ENCODE data around the gene TMPRSS13. TPM values are rescaled to one million over a fixed set of nuclear protein-coding genes. Genes with fewer than 3 reads are reported as not detected.

The TMPRSS13 gene
- total RNA-seq, 1 donor from 2014 or later: not detected

DNA sequence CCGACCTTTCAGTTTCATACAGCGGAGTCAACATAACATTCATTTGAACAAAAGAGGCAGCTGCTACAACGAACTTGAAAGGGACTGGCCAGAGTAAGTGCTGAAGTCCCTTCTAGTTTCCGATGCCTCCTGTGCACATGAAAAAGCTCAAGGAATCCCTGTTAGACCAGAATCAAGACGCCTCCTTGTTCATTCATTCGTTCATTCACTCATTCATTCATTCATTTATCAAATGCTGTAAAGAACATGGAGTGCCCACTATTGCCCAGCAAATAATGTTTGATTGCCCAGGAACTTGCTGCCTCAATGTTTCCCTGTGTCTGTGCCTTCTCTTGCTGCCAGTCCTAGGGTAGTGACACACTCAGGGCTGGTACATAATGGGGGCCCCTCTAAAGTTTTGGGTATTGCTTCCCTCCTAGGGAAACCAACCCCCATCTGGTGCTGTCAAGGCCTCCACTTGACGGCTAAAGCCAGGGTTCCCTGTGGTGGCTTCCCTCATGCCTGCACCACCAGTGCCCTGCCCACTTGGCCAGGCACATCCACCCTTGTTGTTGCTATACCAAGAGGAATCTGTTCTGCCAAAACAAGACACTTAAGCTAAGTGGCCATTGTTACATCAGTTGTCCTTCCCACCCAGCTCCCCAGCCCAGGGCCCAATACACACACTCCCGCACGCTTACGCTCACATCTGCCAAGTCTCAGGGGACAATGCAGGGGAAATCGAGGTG is 3.8 kb downstream of the TMPRSS13 start:
- no peak overlapping the region for H3K4me3 ChIP-seq
- H3K27me3 ChIP-seq: no peaks in the 10 kb centered on the region
- H3K36me3 ChIP-seq: no peaks in the 10 kb centered on the region
- no peak overlapping the region for H3K27ac ChIP-seq
- H3K9me3 ChIP-seq: no peaks in the 10 kb centered on the region
- TF ChIP-seq, protein P1, sequence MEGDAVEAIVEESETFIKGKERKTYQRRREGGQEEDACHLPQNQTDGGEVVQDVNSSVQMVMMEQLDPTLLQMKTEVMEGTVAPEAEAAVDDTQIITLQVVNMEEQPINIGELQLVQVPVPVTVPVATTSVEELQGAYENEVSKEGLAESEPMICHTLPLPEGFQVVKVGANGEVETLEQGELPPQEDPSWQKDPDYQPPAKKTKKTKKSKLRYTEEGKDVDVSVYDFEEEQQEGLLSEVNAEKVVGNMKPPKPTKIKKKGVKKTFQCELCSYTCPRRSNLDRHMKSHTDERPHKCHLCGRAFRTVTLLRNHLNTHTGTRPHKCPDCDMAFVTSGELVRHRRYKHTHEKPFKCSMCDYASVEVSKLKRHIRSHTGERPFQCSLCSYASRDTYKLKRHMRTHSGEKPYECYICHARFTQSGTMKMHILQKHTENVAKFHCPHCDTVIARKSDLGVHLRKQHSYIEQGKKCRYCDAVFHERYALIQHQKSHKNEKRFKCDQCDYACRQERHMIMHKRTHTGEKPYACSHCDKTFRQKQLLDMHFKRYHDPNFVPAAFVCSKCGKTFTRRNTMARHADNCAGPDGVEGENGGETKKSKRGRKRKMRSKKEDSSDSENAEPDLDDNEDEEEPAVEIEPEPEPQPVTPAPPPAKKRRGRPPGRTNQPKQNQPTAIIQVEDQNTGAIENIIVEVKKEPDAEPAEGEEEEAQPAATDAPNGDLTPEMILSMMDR (IDR thresholded peaks at IDR 0.05): no peak
- no peak for DNase-seq (ENCODE audit: low spot score in 2 of 2)
- no peaks in the 10 kb centered on the region for H3K4me1 ChIP-seq
- intact Hi-C loops (cut with DNase I): no loop called here

DNA sequence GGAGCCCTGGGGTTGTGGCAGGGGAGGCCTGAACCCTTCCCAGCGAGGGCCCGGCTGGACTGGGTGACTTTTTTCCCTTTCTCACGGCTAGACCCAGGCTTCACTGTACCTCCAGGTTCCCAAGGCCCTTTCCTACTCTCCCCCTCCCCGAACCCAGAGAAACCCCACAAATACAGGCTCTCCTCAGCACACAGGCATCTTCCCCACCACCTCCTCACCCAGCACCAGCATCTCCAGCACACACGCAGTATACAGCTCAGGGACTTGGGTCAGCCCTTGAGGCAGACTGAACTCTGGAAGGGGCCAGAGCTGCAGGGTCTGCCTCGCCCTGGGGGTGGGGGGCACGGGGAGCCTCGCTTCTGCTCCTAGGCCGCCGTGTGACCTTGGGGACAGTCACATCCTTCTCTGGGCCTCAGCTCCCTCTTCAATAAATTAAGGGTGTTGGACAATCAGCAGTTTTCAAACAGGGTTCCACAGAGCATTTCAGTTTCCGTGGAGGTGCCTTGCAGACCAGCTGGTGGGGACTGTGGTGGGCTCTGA is 4.5 kb downstream of the TMPRSS13 start:
- Histone ChIP-seq H3K9me3 (no peaks in the 10 kb centered on the region), H3K36me3 (no peaks in the 10 kb centered on the region), H3K4me3 (no peak overlapping the region), H3K27me3 (no peaks in the 10 kb centered on the region), H3K4me1 (no peaks in the 10 kb centered on the region), H3K27ac (no peak overlapping the region)
- no peak for DNase-seq (ENCODE audit: low spot score in 2 of 2)
- intact Hi-C loops (cut with DNase I): no loop called here
- TF ChIP-seq, protein P1 (IDR thresholded peaks at IDR 0.05): no peak

DNA sequence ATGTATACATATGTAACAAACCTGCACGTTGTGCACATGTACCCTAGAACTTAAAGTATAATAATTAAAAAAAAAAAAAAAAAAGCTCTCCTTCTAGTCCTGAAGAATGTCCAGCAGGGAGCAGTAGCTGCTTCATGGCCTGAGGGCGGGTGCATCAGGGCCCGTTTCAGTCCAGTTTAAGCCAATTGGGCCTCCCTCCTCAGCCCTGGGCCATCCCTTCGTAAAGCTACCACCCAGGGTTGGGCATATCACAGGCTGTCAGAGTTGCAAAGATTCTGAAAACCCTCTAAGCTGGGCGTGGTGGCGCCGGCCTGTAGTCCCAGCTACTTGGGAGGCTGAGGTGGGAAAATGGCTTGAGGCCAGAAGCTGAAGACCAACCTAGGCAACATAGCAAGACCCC is 5.4 kb downstream of the TMPRSS13 start:
- H3K36me3 ChIP-seq: no peaks in the 10 kb centered on the region
- intact Hi-C loops (cut with DNase I): no loop called here
- DNase-seq (ENCODE audit: low spot score in 2 of 2): no peak
- H3K4me1 ChIP-seq: no peaks in the 10 kb centered on the region
- no peak overlapping the region for H3K27ac ChIP-seq
- TF ChIP-seq, protein P1 (IDR thresholded peaks at IDR 0.05): no peak
- H3K27me3 ChIP-seq: no peaks in the 10 kb centered on the region
- H3K4me3 ChIP-seq: no peak overlapping the region
- no peaks in the 10 kb centered on the region for H3K9me3 ChIP-seq

DNA sequence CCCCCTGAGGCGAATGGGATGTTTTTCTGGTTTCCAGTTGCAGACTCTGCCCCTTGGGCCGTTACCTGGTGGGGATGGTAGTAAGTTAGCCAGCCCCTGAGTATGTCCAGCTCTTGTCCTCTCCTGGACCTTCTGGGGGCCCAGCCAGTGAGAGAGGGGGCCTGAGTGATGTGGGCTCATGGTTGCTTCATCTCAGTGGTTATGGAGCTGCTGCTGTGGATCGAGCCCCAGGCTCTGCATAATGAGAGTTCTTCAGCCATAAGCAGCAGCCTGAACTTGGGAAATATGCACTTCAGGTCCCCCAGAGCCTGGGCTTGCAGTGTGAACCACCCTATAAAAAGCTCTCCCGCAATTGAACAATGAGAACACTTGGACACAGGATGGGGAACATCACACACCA is 5.9 kb downstream of the TMPRSS13 start:
- Histone ChIP-seq H3K27me3 (no peaks in the 10 kb centered on the region), H3K9me3 (no peaks in the 10 kb centered on the region), H3K4me1 (no peaks in the 10 kb centered on the region), H3K36me3 (no peaks in the 10 kb centered on the region), H3K27ac (no peak overlapping the region), H3K4me3 (no peak overlapping the region)
- intact Hi-C loops (cut with DNase I): no loop called here
- no peak for DNase-seq (ENCODE audit: low spot score in 2 of 2)
- TF ChIP-seq, protein P1 (IDR thresholded peaks at IDR 0.05): no peak

DNA sequence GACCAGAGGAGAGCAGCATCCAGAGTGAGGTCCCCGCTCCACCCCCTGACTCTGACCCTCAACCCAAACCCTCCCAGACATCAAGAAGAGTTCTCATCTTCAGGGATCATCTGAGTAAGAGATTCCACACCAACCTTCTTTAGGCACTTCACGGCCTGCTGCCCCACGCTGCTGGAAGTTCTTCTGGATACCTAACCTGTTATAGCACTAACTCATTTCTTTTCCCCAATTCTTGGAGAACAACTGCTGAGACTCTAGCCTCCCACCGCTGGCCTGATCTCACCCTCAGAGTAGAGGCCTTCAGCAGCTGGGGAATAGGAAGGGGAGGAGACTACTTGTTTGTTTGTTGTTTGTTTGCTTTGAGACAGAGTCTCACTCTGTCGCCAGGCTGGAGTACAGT is 7.3 kb downstream of the TMPRSS13 start:
- Histone ChIP-seq H3K4me3 (no peak overlapping the region), H3K9me3 (no peaks in the 10 kb centered on the region), H3K27me3 (no peaks in the 10 kb centered on the region), H3K27ac (no peak overlapping the region), H3K4me1 (no peaks in the 10 kb centered on the region), H3K36me3 (no peaks in the 10 kb centered on the region)
- TF ChIP-seq, protein P1 (IDR thresholded peaks at IDR 0.05): no peak
- DNase-seq (ENCODE audit: low spot score in 2 of 2): no peak
- intact Hi-C loops (cut with DNase I): no loop called here
